ENCODE results near the gene AUTS2.
"Not testable (repeated sequence)": the region's sequence is repeated elsewhere in the genome, so short reads cannot be mapped to it uniquely, and the experiment has no call there.

AUTS2 gene

GRCh38 chr7:70632400-70632799, 1034.1 kb downstream of the AUTS2 start:
- DNase-seq: no peak

- DNase-seq: no peak
Measured at GRCh38 chr7:70634071-70634470, 1035.8 kb downstream of the AUTS2 start.

GRCh38 chr7:70634610-70635068, 1036.4 kb downstream of the AUTS2 start:
- no peak for DNase-seq

- DNase-seq: no peak
Measured at GRCh38 chr7:70635633-70636032, 1037.4 kb downstream of the AUTS2 start.

GRCh38 chr7:70636169-70636568, 1037.9 kb downstream of the AUTS2 start:
- DNase-seq: no peak

GRCh38 chr7:70637726-70638125, 1039.5 kb downstream of the AUTS2 start:
- DNase-seq: no peak

- DNase-seq: no peak
Measured at GRCh38 chr7:70638158-70639107, 1040.2 kb downstream of the AUTS2 start.

- no peak for DNase-seq
Measured at GRCh38 chr7:70640266-70640833, 1042.1 kb downstream of the AUTS2 start.

GRCh38 chr7:70641882-70642281, 1043.6 kb downstream of the AUTS2 start:
- DNase-seq: no peak

GRCh38 chr7:70645279-70645678, 1047.0 kb downstream of the AUTS2 start:
- no peak for DNase-seq

GRCh38 chr7:70645876-70646351, 1047.6 kb downstream of the AUTS2 start:
- no peak for DNase-seq

GRCh38 chr7:70646536-70647248, 1048.4 kb downstream of the AUTS2 start:
- DNase-seq: no peak

GRCh38 chr7:70647801-70648498, 1049.7 kb downstream of the AUTS2 start:
- peak; percentile 5 for DNase-seq

- DNase-seq: not testable (repeated sequence)
Measured at GRCh38 chr7:70648499-70648861, 1050.2 kb downstream of the AUTS2 start.

- DNase-seq: no peak
Measured at GRCh38 chr7:70649323-70649722, 1051.0 kb downstream of the AUTS2 start.

GRCh38 chr7:70654146-70654545, 1055.9 kb downstream of the AUTS2 start:
- no peak for DNase-seq

GRCh38 chr7:70654979-70655378, 1056.7 kb downstream of the AUTS2 start:
- DNase-seq: no peak

GRCh38 chr7:70655694-70656093, 1057.4 kb downstream of the AUTS2 start:
- no peak for DNase-seq

GRCh38 chr7:70657571-70657970, 1059.3 kb downstream of the AUTS2 start:
- DNase-seq: no peak

- DNase-seq: no peak
Measured at GRCh38 chr7:70657989-70658632, 1059.8 kb downstream of the AUTS2 start.

- DNase-seq: no peak
Measured at GRCh38 chr7:70659263-70659662, 1061.0 kb downstream of the AUTS2 start.

- DNase-seq: no peak
Measured at GRCh38 chr7:70660154-70660818, 1062.0 kb downstream of the AUTS2 start.

Data from hematopoietic multipotent progenitor cell treated with erythropoietin and hydrocortisone succinate and interleukin-3 and kit ligand, for 6 days (in vitro differentiated cells).